ENCODE data around the gene ACTR5.
A peak's percentile ranks its signal among the peaks of the same experiment; 100 is the strongest.

Gene ACTR5

DNA sequence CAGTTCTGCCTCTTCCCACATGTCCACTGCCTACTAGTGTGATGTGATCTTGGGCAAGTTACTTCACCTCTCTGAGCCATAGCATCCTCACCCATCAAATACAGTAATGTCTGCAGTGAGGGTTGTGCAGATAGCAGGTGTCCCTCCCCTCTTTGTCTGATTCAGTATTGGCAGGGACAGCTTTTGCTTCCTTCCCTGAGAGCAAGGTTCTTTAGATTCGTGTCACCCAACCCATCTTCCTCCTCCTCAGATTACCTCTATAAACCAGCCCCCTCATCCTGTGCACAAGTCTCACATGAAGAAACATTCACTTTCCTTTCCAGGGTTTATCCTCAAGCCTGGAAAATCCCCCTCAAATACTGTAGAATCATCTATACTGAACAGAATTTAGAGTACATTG lies 15.4 kb downstream of the ACTR5 start:
- H3K27ac ChIP-seq (ENCODE audit: poor library complexity, severe bottlenecking), result no peak overlapping the region
- no peak overlapping the region for H3K4me3 ChIP-seq (ENCODE audit: severe bottlenecking)
- DNase-seq (ENCODE audit: low spot score) (no peak), ATAC-seq (ENCODE audit: low read depth) (no peak)
- no peaks in the 10 kb centered on the region for H3K9me3 ChIP-seq (ENCODE audit: severe bottlenecking)
- TF ChIP-seq, protein P1, sequence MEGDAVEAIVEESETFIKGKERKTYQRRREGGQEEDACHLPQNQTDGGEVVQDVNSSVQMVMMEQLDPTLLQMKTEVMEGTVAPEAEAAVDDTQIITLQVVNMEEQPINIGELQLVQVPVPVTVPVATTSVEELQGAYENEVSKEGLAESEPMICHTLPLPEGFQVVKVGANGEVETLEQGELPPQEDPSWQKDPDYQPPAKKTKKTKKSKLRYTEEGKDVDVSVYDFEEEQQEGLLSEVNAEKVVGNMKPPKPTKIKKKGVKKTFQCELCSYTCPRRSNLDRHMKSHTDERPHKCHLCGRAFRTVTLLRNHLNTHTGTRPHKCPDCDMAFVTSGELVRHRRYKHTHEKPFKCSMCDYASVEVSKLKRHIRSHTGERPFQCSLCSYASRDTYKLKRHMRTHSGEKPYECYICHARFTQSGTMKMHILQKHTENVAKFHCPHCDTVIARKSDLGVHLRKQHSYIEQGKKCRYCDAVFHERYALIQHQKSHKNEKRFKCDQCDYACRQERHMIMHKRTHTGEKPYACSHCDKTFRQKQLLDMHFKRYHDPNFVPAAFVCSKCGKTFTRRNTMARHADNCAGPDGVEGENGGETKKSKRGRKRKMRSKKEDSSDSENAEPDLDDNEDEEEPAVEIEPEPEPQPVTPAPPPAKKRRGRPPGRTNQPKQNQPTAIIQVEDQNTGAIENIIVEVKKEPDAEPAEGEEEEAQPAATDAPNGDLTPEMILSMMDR (IDR thresholded peaks at IDR 0.05; ENCODE audit: poor library complexity, severe bottlenecking), result no peak
- H3K4me1 ChIP-seq (ENCODE audit: insufficient read depth, poor library complexity, severe bottlenecking), result peaks cover 13% of the 10 kb centered on the region
- peaks cover 88% of the 10 kb centered on the region for H3K36me3 ChIP-seq (ENCODE audit: low read depth)
- no peaks in the 10 kb centered on the region for H3K27me3 ChIP-seq (ENCODE audit: insufficient read depth, poor library complexity, severe bottlenecking)

DNA sequence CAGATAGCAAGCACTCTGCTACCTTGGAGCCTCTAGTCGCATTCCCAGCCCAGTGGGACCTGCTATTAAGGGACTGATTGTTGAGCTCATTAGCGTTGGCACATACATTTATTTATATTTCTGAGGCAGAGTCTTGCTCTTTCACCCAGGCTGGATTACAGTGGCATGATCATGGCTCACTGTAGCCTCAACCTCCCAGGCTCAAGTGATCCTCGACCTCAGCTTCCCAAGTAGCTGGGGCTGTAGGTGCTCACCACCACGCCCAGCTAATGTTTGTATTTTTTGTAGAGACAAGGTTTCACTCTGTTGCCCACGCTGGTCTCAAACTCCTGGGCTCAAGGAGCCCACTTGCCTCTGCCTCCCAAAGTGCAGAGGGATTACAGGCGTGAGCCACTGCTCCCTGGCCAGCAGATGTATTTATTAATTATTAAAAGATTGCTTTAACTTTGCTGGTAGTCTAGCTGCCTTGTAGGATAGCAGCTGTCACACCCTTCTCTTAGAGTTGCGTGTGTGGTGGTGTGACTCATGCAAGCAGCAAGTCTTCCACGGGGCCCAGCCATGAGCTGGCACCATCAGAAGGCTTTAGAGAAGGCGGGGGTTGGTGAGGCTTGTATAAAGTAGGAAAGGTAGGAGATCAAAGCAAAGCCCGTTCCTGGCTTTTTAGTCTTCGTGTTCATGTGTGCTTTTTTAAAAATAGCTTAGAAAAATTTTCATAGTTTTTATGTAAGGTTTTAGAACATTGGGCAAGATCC lies 16.5 kb downstream of the ACTR5 start:
- Histone ChIP-seq H3K4me3 (ENCODE audit: severe bottlenecking) (no peak overlapping the region), H3K27ac (ENCODE audit: poor library complexity, severe bottlenecking) (peak overlapping the region; percentile 6), H3K4me1 (ENCODE audit: insufficient read depth, poor library complexity, severe bottlenecking) (peaks cover 13% of the 10 kb centered on the region), H3K27me3 (ENCODE audit: insufficient read depth, poor library complexity, severe bottlenecking) (no peaks in the 10 kb centered on the region), H3K9me3 (ENCODE audit: severe bottlenecking) (no peaks in the 10 kb centered on the region), H3K36me3 (ENCODE audit: low read depth) (peaks cover 88% of the 10 kb centered on the region)
- DNase-seq (ENCODE audit: low spot score) (peak; percentile 97), ATAC-seq (ENCODE audit: low read depth) (peak; percentile 100)
- TF ChIP-seq, protein P1 (IDR thresholded peaks at IDR 0.05; ENCODE audit: poor library complexity, severe bottlenecking), result no peak

DNA sequence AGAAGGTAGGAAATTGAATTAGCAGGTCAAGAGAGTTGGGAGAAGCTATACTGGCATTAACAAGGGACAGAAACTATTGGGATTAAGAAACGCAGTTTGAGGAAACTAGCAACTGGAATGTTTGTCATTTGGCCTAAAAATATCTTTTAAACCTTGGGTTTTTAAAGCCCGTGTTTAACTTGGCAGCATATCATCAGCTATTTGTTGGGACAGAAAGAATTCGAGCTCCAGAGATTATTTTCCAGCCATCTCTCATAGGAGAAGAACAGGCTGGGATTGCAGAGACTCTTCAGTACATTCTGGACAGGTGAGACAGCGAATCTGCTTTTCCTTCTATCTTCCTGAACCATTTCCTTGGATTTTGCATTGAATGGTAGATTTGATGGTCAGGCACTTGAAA lies 17.8 kb downstream of the ACTR5 start:
- TF ChIP-seq, protein P1 (IDR thresholded peaks at IDR 0.05; ENCODE audit: poor library complexity, severe bottlenecking), result no peak
- Histone ChIP-seq H3K36me3 (ENCODE audit: low read depth) (peaks cover 93% of the 10 kb centered on the region), H3K4me1 (ENCODE audit: insufficient read depth, poor library complexity, severe bottlenecking) (peaks cover 13% of the 10 kb centered on the region), H3K9me3 (ENCODE audit: severe bottlenecking) (no peaks in the 10 kb centered on the region), H3K4me3 (ENCODE audit: severe bottlenecking) (no peak overlapping the region), H3K27me3 (ENCODE audit: insufficient read depth, poor library complexity, severe bottlenecking) (no peaks in the 10 kb centered on the region), H3K27ac (ENCODE audit: poor library complexity, severe bottlenecking) (no peak overlapping the region)
- DNase-seq (ENCODE audit: low spot score) (no peak), ATAC-seq (ENCODE audit: low read depth) (no peak)

DNA sequence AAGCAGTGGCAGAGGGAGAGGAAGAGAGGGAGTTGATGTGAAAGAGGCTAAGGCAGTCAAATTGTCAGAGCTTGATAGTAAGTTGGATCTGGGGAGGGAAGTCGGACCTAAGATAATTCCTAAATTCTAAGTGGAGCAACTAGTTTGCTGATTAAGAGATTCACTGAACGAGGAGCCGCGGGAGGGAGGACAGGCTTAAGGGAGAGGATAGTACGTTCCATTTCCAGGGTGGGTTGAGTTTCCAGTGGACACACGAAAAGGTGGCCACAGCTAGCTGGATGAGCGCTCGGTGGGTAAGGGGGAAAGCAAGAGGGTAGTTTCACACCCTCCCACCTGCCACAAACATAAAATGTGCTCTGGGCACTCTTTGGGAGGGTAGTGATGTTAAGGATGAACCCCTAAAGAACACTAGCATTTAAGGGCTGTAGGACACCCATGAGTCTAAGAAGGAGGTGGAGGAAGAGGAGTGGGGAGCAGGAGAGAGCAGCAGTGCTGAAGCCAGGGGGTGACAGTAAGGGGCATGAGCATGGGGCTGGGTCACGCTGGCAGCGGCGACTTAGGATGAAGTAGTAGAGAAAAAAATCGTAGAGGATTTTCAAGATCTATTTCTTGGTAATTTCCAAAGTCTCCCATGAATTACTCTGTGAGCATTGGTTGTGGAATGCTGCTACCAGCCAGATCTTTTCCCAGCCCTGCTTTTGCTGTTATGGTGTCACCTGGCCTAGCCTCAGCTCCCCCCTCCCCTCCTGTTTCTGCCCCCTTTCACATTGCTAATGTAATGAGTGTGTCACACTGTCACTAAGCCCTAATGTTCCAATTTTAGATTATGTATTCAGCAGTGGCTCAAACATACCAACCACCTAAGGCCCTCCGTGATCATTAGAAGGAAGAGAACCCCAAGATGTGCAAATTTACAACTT lies 21.4 kb downstream of the ACTR5 start:
- no peak overlapping the region for H3K27ac ChIP-seq (ENCODE audit: poor library complexity, severe bottlenecking)
- no peaks in the 10 kb centered on the region for H3K9me3 ChIP-seq (ENCODE audit: severe bottlenecking)
- no peak overlapping the region for H3K4me3 ChIP-seq (ENCODE audit: severe bottlenecking)
- H3K36me3 ChIP-seq (ENCODE audit: low read depth), result peaks cover 92% of the 10 kb centered on the region
- ATAC-seq (ENCODE audit: low read depth) (no peak), DNase-seq (ENCODE audit: low spot score) (peak; percentile 68)
- peaks cover 9% of the 10 kb centered on the region for H3K4me1 ChIP-seq (ENCODE audit: insufficient read depth, poor library complexity, severe bottlenecking)
- TF ChIP-seq, protein P1 (IDR thresholded peaks at IDR 0.05; ENCODE audit: poor library complexity, severe bottlenecking), result no peak
- H3K27me3 ChIP-seq (ENCODE audit: insufficient read depth, poor library complexity, severe bottlenecking), result no peaks in the 10 kb centered on the region
